Activated CD4-positive, CD25-positive, alpha-beta regulatory T cell treated with anti-CD3 and anti-CD28 coated beads, Interleukin-2, amount 50 U/mL, for 24 hours (primary cell): ENCODE results near the gene CLMP.
"Not testable (repeated sequence)": the region's sequence is repeated elsewhere in the genome, so short reads cannot be mapped to it uniquely, and the experiment has no call there.

Experiments
- ATAC-seq, 2 donors: fragments of 150-1000 bp; cut with Tn5 transposase; one replicate each; pipeline ENCODE4 v1.10.0; 2021; ENCODE audit warnings: mild to moderate bottlenecking in 1 of 2, moderate library complexity in 1 of 2

CLMP gene

DNA sequence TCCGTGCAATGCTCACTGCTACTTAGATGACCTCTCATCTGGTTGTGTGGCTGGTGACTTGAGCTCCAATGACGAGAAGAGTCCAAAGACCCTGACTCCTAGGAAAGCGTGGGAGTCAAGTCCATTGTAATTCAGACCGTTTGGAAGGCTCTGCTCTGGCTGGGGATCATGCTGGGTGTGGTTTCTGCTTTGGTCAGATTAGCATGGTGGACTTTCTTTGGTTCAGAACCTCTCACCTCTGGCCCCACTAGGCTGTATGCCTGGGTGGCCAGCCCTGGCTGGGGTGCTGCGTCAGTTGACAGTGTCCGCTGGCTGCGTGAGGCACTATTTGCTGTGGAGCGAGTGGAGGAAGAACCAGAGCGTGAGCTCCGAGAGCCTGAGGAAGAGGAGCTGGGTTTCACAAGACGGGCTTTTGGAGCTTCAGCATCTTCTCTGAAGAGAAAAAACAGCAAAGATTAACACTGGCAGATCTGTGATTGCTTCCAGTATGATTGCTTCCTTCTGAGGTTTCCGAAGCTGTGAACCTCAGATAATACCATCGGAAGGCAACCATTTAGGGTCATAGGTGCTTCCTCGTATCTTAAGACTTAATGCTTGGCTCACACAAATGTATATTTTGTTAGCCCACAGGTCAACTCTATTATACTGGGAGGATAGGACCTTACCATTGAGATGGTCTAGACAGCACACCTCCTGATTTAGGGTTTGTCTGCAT is 121.5 kb downstream of the CLMP start:
- ATAC-seq, result no peak

DNA sequence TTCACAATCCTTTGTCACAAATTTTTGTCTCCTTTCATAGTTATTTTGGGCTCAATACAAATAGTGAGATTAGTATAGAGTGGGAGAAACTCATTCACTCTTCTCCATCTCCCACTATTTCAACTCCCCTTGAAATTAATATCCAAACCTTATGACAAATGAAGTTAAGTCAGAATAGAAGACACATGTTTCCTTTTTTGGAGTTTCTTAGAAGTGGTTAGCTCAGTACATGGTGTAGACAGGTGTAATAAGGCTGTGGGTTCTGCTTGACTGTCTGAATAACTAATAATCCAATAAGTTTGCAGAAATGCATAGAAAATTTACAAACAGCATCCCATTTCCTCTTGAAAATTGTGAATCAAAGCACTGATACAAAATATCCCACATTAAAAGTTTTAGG is 122.3 kb downstream of the CLMP start:
- no peak for ATAC-seq

DNA sequence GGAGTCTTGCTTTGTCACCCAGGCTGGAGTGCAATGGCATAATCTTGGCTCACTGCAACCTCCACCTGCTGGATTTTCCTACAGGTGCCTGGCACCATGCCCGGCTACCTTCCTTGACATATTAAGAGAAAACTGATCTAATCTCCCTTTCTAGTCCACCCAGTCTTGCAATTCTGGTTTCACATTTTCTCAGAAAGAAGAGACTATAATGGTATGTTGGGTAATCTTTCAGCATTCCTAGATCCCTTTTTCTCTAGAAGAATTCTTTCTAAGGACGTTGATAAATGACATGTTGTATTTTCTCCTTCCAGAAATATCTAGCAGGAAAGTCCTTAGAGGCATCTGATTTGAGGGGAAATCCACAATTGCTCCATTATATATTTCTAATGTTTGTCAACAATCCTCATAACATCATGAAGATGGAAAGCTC is 122.7 kb downstream of the CLMP start:
- no peak for ATAC-seq

DNA sequence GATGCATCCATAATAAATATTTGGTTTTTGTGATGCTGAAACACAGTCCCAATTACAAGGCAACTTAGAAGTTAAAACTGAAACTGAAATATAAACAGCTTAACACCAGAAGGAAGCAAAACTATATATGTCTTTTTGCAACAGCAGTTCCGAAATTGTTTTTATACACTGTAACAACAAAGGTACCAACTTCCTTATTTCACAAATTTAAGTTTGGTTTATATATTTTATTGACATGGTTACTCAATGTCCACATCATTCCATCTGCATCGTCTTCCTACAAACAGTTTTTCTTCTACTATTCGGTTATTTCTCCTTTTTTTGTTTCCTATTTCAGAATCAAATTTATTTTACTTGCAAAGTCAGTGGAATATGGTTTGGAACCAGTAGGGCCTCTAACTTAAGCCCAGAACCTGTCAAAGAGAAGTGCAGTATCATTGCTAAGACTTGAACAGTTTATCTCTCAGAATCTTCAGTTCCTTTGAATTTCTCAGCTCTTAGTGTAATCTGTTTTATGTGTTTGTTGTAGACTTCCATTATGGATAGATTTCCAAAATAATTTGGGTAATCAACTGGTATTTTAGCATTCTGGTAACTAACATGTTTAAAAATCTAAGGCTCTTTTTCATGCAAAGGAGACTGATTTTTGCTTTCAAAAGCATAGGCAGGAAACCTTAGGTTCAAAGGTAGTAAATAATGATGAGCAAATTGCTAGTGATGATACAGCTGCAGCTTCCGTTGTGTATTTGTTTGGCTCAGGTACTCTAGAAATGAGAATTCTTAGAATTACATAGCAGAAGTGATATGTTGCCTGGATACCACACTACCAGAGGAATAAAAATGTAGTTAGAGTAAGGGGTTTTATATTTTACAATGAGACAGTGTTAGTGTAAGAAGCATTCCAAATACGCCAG is 124.9 kb downstream of the CLMP start:
- ATAC-seq, result peak; percentile 77 to 83

DNA sequence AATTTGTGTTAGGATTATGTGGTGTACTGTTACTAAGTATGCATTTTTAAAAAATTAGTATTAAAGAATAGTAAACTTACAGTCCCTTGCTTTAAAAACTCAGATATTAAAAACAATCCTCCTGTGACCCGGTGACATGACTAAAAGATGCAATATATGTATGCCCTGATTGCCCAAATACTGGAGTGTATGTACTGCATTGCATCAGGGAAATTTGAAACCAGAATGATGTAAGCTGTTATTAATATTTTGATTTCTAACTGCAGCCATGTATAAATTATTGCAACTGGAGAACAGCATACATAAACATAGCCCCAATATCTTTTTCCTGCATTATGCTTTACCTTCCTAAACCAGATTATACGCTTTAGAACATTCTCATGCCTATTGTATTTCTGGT is 129.4 kb downstream of the CLMP start:
- ATAC-seq, result no peak

DNA sequence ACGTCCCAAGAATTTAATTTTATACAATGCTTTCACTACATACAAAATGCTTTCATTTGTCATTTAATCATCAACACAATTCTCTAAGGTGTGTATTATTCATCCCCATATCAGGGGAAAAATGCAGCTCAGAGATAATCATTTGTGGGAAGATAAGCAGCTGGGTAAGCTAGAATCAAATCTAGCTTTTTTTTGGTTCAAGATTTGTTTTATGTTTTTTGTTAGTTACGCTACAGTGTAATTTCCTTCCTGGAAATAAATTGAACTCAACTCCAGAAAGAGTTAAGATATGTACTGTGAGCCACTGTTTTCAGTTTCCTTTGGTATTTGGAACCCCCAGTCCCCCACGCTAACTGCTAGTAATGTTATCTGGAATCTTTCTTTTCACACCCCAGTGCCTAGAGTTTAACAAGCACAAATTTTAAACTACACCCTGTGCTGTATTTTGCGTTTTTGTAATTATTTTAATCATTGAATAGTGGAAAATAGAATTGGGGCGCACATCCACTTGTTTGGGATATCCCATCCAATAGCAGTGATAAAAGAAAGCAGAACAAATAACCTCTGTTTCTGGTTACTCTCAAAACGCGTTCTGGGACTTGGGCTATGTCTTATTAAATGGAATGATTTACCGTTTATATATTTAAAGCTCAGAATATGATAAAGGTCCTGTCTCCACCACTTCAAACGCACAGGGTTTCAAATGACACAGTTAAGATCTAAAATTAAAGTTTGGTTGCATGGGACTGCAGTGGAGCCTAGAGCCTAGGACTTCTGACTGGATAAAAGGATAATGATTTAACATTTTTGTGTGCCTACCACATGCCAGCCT is 131.0 kb downstream of the CLMP start:
- no peak for ATAC-seq

DNA sequence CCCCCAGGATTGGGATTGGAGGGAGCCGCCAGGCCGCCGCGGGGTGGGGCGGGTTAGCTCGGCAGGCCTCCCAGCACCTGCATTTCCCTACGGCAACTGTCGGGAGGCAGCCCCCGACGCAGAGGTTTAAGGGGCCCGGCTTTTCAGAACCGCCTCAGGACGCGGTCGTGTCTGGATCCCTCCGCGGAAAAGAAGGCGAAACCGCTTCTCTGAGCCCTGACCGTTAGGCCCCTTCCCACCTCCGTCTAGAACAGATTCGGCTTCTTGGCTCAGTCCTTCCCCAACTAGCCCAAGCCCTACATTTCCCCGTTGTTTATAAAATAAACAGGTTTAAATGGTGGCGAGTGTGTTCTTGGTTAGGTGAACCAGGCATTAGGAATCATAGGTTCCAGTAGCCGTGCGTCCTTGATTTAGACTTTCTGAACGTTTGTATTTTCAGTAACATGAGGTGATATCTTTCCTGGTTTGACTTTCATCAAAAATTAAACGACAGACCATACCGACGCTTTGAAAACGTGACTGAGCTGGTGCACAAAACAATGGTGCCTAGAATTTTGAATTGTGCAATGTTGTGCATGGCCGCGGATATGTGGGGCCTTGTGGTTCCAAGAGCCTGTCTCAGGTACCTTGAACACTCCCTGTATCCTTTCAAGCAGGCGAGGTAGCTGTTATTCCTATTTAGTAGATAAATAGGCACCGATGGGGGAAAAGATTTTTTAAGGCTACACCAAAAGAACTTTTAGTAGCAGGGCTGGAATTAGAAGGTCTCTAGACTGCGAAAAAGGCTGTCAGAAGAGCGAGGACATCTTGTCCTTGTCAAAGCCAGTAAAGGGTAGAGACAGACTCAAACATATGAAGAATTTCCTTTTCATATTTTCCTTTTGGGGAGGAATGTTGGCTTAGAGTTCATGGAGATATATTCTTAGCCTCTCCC is 131.9 kb downstream of the CLMP start:
- no peak for ATAC-seq

- peak; percentile 87 to 91 for ATAC-seq
These were observed 132.7 kb downstream of the CLMP start for GRCh38 chr11:123062158-123062891.

DNA sequence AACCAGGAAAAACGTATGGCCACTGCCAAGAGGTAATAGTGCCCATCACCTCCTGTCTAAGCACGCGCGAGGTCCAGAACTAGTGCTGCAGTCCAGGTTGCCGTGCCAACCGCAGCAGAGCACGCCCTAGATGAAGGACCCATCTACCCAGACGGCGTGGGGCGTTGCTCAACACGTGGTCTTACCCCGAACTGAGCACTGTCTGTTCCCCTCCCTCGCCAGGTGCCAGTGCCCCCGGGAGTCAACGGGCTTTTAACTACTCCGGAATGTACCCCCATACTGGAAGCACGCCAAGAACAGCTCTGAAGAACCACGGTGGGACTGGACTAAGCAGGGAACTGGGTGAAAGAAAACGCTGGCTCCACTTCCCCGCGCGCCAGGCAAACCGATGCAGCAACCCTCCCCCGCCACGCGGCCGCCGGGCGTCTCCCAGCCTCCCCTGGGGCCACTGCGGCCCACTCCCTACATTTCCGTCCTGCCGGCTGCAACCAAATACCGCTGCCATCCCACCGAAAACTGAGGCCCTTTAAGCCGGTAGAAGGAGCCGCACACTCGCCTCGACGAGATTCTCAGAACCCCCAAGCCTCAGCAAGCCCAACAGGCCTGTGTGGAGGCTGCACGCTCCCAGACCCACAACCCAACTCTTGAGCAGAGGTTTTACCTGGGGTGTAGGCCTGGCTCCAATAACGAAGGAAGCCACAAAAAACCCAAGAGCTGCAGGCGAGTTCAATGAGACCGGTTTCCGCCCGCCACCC is 133.5 kb downstream of the CLMP start, which contains the start of gene HSPA8:
TSS of gene HSPA8 (minus strand) at position 734 of the 755 bp plus-strand sequence. CDS start 812 bp downstream, outside the sequence.
- peak; percentile 12 to 18 for ATAC-seq

- ATAC-seq, result no peak
These were observed 134.6 kb downstream of the CLMP start for GRCh38 chr11:123060277-123061000.

DNA sequence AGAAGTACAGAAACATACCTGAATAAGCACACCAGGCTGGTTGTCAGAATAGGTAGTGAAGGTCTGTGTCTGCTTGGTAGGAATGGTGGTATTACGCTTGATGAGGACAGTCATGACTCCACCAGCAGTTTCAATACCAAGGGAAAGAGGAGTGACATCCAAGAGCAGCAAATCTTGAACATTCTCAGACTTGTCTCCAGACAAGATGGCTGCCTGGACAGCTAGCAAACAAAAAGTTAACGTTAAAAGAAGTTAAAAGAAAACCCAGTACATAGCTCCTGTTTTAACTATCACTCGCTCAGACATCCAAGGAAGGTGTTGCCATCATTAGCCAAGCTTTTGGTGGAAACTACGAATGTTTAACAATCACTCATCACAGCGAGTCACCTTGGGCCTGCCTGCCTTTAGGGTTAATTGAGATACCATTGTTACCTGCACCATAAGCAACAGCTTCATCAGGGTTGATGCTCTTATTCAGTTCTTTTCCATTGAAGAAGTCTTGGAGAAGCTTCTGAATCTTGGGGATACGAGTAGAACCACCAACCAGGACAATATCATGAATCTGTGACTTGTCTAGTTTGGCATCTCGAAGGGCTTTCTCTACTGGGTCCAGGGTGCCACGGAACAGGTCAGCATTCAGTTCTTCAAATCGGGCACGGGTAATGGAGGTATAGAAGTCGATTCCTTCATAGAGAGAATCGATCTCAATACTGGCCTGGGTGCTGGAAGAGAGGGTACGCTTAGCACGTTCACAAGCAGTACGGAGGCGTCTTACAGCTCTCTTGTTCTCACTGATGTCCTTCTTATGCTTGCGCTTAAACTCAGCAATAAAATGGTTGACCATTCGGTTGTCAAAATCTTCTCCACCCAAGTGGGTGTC is 135.8 kb downstream of the CLMP start:
- ATAC-seq, result not testable (repeated sequence)

- ATAC-seq, result no peak
These were observed 137.3 kb downstream of the CLMP start for GRCh38 chr11:123057661-123058305.

- no peak for ATAC-seq
These were observed 138.1 kb downstream of the CLMP start for GRCh38 chr11:123056835-123057491.

DNA sequence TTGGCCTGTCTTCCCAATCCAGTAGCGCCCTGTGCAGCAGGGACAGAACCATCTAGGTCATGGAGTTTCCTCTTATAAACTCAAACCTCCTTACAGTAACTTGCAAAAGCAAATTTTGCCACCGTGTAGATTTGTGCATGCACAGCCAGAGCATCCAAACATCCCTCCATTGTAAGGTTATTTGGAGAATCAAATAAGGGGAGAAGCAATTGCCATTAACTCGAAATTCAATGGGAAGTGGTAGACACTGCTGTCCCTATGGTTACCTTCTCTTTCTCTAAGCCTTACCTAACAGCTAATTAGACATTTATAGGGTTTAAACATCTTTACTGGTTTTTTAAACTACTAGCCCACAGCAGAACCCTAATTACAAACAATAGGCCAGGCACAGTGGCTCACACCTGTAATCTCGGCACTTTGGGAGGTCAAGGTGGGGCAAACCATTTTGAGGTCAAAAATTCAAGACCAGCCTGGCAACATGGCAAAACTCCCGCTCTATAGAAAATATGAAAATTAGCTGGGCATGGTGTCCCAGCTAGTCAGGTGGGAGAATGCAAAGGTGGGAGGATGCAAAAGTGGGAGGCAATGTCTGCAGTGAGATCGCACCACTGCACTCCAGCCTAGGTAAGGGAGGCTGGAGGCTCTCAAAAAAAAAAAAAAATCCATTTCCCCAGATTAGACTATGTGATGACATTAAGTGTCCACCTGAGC is 139.7 kb downstream of the CLMP start:
- no peak for ATAC-seq

DNA sequence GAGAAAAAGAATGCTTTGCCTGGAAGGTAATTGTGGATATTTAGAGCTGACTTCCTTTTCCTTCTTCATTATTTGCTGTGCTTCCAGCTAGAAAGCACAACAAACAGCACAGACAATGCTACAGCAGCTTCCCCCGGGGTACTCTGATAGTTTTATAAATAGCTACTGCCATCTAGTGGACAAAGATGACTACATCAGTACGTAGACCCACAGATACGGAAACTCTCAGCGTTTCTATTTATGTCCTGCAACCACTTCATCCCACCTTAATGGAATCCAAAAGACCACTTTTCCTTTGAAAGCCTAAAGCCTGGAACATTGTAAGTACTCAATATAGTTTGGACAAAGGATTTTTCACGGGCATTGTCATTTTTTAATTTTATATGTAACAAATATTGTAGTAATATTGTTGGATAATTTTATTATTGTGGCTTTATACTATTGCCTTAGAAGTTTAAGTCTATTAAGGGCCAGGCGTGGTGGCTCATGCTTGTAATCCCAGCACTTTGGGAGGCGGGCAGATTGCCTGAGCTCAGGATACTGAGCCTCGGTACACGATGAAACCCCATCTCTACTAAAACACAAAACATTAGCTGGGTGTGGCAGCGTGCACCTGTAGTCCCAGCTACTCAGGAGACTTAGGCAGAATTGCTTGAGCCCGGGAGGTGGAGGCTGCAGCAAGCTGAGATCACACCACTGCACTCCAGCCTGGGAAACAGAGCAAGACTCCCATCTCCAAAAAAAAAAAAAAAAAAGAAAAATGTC is 140.6 kb downstream of the CLMP start:
- peak; percentile 71 to 72 for ATAC-seq
